Activated CD4-positive, alpha-beta memory T cell treated with anti-CD3 and anti-CD28 coated beads, Interleukin-2, amount 10 ng/mL, durations not matched to agents 7 days and 5 days (primary cell): ENCODE measurements around the gene SAMD15. TPM values are rescaled to one million over a fixed set of nuclear protein-coding genes. Genes with fewer than 3 reads are reported as not detected.

ENCODE experiments used
- CTCF ChIA-PET: fragments of 350-600 bp; sonication (Branson Sonifier 250); formaldehyde crosslinking; loops from one replicate; lab custom pipeline; 2021; ENCODE audit warnings: antibody characterized with exemption, inconsistent platforms; lab: Charles Lee
- POLR2A ChIA-PET: fragments of 350-600 bp; sonication (Branson Sonifier 250); formaldehyde crosslinking; loops from one replicate; lab custom pipeline; 2021; ENCODE audit warnings: antibody characterized with exemption; lab: Charles Lee
- DNase-seq: peaks from one replicate; pipeline ENCODE4 v3.0.0-alpha.2; 2020
- H3K27ac Mint-ChIP-seq: one replicate; pipeline ENCODE4 v1.8.0; 2021; ENCODE audit warnings: mild to moderate bottlenecking, mixed read lengths
- H3K27me3 Mint-ChIP-seq: one replicate; pipeline ENCODE4 v1.8.0; 2021; ENCODE audit warnings: mixed read lengths
- H3K36me3 Mint-ChIP-seq: one replicate; pipeline ENCODE4 v1.8.0; 2021; ENCODE audit warnings: low read depth, mixed read lengths
- H3K4me1 Mint-ChIP-seq: one replicate; pipeline ENCODE4 v1.8.0; 2021; ENCODE audit warnings: mixed read lengths
- H3K4me3 Mint-ChIP-seq: one replicate; pipeline ENCODE4 v1.8.0; 2021; ENCODE audit warnings: mild to moderate bottlenecking, mixed read lengths
- H3K9me3 Mint-ChIP-seq: one replicate; pipeline ENCODE4 v1.8.0; 2021; ENCODE audit warnings: mixed read lengths
- total RNA-seq, 2 experiments: library from RNA; stranded (reverse); gene quantifications; one replicate each; pipeline ENCODE4 v1.2.3, GENCODE V29; 2021

SAMD15 gene
- total RNA-seq, 2 experiments from 2014 or later, result 0.25 TPM; not detected in 1

DNA sequence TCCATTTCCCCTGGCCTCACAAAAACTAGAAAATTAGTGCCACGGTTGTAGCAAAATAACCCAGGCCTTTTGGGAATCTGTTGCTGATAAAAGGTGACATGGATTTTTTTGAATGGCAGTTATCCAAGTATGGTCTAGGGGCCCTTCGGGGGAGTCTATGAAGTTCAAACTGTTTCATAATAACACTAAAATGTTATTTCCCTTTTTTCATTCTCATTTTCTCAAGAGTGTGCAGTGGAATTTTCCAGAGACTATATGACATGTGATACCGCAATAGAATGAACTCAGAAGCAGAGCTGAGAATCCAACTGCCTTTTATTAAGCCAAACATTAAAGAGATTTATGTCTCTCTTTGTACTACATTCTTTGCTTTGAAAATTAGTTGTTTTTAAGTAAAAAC, 29.4 kb upstream of the SAMD15 start:
- POLR2A ChIA-PET, result no interaction called here
- no peaks in the 10 kb centered on the region for H3K27me3 Mint-ChIP-seq
- H3K4me3 Mint-ChIP-seq, result no peak overlapping the region
- H3K4me1 Mint-ChIP-seq, result no peaks in the 10 kb centered on the region
- CTCF ChIA-PET, result no interaction called here
- H3K36me3 Mint-ChIP-seq, result peaks cover 19% of the 10 kb centered on the region
- H3K9me3 Mint-ChIP-seq, result no peaks in the 10 kb centered on the region
- no peak for DNase-seq
- no peak overlapping the region for H3K27ac Mint-ChIP-seq

DNA sequence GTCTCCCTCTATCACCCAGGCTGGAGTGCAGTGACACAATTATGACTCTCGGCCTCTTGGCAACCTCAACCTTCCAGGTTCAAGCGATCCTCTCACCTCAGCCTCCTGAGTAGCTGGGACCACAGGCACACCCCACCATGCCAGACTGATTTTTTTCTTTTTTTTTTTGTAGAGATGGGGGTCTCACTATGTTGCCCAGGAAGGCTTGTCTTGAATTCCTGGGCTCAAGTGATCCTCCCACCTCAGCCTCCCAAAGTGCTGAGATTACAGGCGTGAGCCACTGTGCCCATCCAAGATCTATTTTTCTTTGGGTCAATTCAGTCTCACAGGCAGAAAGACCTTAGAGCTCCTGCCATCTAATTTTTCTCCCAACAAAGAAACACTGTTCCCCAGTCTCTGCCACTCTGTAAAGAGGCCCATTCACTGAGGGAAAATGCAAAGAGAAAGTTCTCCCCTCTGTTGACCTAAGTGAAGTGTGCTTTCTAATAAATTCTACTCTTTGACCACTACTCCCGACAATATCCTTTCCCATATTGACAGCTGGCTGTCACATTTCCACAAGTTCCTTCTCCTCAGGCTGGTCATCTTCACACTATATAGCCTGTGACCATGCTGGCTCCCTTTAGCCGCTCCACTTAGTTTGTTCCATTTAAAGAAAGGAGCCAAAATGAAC, 23.6 kb upstream of the SAMD15 start:
- Mint-ChIP-seq H3K27ac (no peak overlapping the region), H3K4me3 (no peak overlapping the region), H3K27me3 (no peaks in the 10 kb centered on the region), H3K9me3 (no peaks in the 10 kb centered on the region), H3K36me3 (peaks cover 13% of the 10 kb centered on the region), H3K4me1 (no peaks in the 10 kb centered on the region)
- ChIA-PET CTCF (interaction anchor here (0.8 kb wide), 1 partner anchor 23 kb away, joined by 3 read pairs; the partner anchor contains the start of genes SAMD15 and TMED8), POLR2A (no interaction called here)
- DNase-seq, result no peak

- DNase-seq, result no peak
- Mint-ChIP-seq H3K4me1 (peaks cover 5% of the 10 kb centered on the region), H3K27me3 (no peaks in the 10 kb centered on the region), H3K4me3 (no peak overlapping the region), H3K27ac (no peak overlapping the region), H3K9me3 (no peaks in the 10 kb centered on the region), H3K36me3 (no peaks in the 10 kb centered on the region)
- POLR2A ChIA-PET, result no interaction called here
- CTCF ChIA-PET, result no interaction called here
Observed at GRCh38 chr14:77355811-77356210, 21.4 kb upstream of the SAMD15 start.

- no peaks in the 10 kb centered on the region for H3K27me3 Mint-ChIP-seq
- no peak overlapping the region for H3K4me3 Mint-ChIP-seq
- no peak for DNase-seq
- H3K9me3 Mint-ChIP-seq, result no peaks in the 10 kb centered on the region
- ChIA-PET POLR2A (no interaction called here), CTCF (interaction anchor here (0.5 kb wide), 1 partner anchor 78 kb away, joined by 3 read pairs; no protein-coding TSS in a partner anchor)
- H3K27ac Mint-ChIP-seq, result no peak overlapping the region
- peaks cover 8% of the 10 kb centered on the region for H3K4me1 Mint-ChIP-seq
- no peaks in the 10 kb centered on the region for H3K36me3 Mint-ChIP-seq
Observed at GRCh38 chr14:77356899-77357298, 20.3 kb upstream of the SAMD15 start.

DNA sequence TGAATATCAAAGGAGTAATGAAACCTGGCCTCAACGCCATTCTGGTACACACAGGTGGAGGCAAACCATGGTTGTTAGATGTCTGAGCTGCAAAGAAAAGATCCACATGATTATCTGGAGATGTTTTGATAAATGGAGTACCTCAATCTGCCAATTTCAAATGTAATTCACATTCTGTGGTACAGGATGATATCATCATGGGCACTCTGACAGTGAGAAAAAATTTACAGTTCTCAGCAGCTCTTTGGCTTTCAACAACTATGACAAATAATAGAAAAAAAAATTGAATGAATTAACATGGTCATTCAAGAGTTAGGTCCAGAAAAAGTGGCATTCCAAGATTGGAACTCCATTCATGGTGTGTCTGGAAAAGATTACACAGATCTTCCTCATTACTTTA, 17.6 kb upstream of the SAMD15 start:
- Mint-ChIP-seq H3K27me3 (no peaks in the 10 kb centered on the region), H3K9me3 (no peaks in the 10 kb centered on the region), H3K27ac (no peak overlapping the region), H3K36me3 (peaks cover 3% of the 10 kb centered on the region), H3K4me1 (peaks cover 11% of the 10 kb centered on the region), H3K4me3 (no peak overlapping the region)
- CTCF ChIA-PET, result interaction anchor here (0.8 kb wide), 1 partner anchor 44 kb away, joined by 3 read pairs; no protein-coding TSS in a partner anchor
- DNase-seq, result no peak
- POLR2A ChIA-PET, result no interaction called here

- Mint-ChIP-seq H3K27me3 (no peaks in the 10 kb centered on the region), H3K4me1 (peaks cover 16% of the 10 kb centered on the region), H3K4me3 (no peak overlapping the region), H3K36me3 (peaks cover 3% of the 10 kb centered on the region), H3K9me3 (no peaks in the 10 kb centered on the region), H3K27ac (no peak overlapping the region)
- ChIA-PET CTCF (no interaction called here), POLR2A (interaction anchor here (1.6 kb wide), 1 partner anchor 13 kb away, joined by 5 read pairs; the partner anchor contains the start of genes SAMD15 and TMED8)
- no peak for DNase-seq
Observed at GRCh38 chr14:77364146-77364545, 13.0 kb upstream of the SAMD15 start.

DNA sequence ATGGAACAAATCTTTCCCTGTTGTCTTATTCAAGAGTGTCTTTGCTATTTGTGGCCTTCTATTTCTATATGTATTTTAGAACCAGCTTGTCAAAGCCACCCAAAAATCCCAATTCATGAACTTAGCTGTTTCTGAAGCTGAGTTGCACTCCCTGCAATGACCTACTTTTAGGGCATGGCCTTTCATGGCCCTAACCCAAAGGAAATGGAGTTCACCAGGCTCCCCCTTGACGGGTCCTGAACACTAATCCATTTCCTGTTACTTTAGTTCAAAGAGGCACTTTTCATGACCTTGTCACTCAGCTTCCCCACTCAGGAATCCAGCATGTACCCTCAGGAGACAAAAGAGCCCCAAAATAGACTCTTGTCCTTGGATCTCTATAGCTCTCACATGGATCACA, 7.9 kb upstream of the SAMD15 start:
- DNase-seq, result peak; percentile 29
- peak overlapping the region; percentile 54 for H3K27ac Mint-ChIP-seq
- CTCF ChIA-PET, result no interaction called here
- H3K36me3 Mint-ChIP-seq, result peaks cover 16% of the 10 kb centered on the region
- H3K4me1 Mint-ChIP-seq, result peaks cover 38% of the 10 kb centered on the region
- H3K27me3 Mint-ChIP-seq, result no peaks in the 10 kb centered on the region
- no peak overlapping the region for H3K4me3 Mint-ChIP-seq
- POLR2A ChIA-PET, result interaction anchor here (0.8 kb wide), 1 partner anchor 48 kb away, joined by 5 read pairs; the partner anchor contains the start of genes GSTZ1 and POMT2
- no peaks in the 10 kb centered on the region for H3K9me3 Mint-ChIP-seq

DNA sequence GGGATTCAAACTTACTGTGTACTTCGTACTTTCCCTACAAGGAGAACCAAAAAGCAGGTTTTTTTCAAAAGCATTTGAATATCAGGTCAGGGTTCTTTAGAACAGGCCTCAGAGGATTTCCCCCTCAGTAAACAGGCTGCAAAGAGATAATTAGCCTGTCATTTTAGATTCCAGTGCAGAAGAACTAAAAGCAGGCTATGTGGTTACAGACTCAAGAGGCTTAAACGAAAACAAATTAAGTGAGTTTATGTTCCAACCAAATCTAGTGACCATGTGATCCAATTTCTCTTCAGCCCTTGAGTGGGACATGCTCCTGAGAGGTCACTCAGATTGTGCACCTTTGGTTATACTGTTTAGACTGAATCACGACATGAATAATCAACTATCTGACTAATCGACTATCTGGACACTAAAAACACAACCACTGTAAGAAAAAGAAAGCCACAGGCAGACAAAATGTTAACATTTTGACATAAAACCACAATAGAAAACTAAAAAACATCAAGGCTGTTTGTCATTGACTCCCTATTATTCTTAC, 4.8 kb upstream of the SAMD15 start:
- Mint-ChIP-seq H3K27me3 (no peaks in the 10 kb centered on the region), H3K9me3 (no peaks in the 10 kb centered on the region), H3K4me3 (peak overlapping the region; percentile 2), H3K4me1 (peaks cover 57% of the 10 kb centered on the region), H3K36me3 (peaks cover 29% of the 10 kb centered on the region), H3K27ac (peak overlapping the region; percentile 55)
- CTCF ChIA-PET, result no interaction called here
- DNase-seq, result no peak
- POLR2A ChIA-PET, result no interaction called here

DNA sequence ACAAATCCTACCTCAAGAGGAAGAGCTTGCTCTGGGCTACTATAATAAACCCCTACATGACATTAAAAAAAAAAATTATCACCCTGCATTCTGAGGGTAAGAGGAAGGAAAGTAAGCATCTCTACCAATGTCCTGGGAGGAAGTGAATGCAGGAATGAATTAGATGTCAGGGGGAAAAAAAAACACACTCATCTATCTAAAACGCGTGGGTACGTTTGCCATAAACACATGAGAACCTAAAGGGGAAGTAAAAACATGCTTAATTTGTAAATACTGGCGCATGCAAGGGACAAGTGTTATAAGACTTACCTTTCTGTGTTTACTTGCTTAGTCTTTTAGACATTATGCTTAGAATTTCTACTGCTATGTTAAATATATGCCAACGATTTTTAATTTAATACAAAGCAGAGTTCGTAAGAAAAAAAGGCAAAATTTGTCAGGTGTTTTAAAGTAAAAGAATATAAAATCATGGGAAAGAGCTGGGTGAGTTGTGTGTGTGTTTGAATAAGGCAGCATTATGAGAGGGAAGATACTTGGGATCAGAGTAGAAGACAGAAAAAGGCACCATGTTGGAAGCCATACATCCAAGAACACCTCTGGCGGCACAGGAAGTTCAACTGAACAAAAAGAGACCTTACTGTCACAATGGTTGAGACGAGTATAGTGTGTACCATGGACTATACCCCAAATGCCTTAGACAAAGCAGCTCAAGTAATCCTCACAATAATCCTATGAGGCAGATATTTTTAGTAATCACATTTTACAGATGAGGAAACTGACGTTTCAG, 1.8 kb upstream of the SAMD15 start:
- Mint-ChIP-seq H3K4me1 (peaks cover 44% of the 10 kb centered on the region), H3K27me3 (no peaks in the 10 kb centered on the region), H3K27ac (peak overlapping the region; percentile 38), H3K4me3 (peak overlapping the region; percentile 87), H3K9me3 (no peaks in the 10 kb centered on the region), H3K36me3 (peaks cover 29% of the 10 kb centered on the region)
- ChIA-PET CTCF (interaction anchor here (1.4 to 2.9 kb wide), 2 partner anchors 54 to 224 kb away, joined by 3 to 17 read pairs; partner anchors contain the start of genes GSTZ1 and POMT2), POLR2A (interaction anchor here (3.2 to 4.3 kb wide), 2 partner anchors 54 to 83 kb away, joined by 26 to 39 read pairs; partner anchors contain the start of genes AHSA1, GSTZ1, POMT2 and VIPAS39)
- DNase-seq, result no peak

- CTCF ChIA-PET, result interaction anchor here (0.5 to 2.9 kb wide), 12 partner anchors 23 to 252 kb away, joined by 3 to 17 read pairs (median 4); partner anchors contain the start of genes AHSA1, GSTZ1, POMT2 and VIPAS39
- DNase-seq, result peak; percentile 47
- Mint-ChIP-seq H3K4me3 (peak overlapping the region; percentile 87), H3K27me3 (no peaks in the 10 kb centered on the region), H3K36me3 (peaks cover 29% of the 10 kb centered on the region), H3K9me3 (no peaks in the 10 kb centered on the region), H3K4me1 (peaks cover 44% of the 10 kb centered on the region), H3K27ac (peak overlapping the region; percentile 77)
- POLR2A ChIA-PET, result interaction anchor here (1.0 to 4.3 kb wide), 8 partner anchors 8 to 256 kb away, joined by 3 to 39 read pairs (median 5); partner anchors contain the start of genes AHSA1, GSTZ1, POMT2 and VIPAS39
Observed at GRCh38 chr14:77375973-77376770, 1.0 kb upstream of the SAMD15 start.

GRCh38 chr14:77377502-77377844, 294 bp downstream of the SAMD15 start:
- Mint-ChIP-seq H3K9me3 (no peaks in the 10 kb centered on the region), H3K27me3 (no peaks in the 10 kb centered on the region), H3K27ac (no peak overlapping the region), H3K36me3 (peaks cover 28% of the 10 kb centered on the region), H3K4me1 (peaks cover 36% of the 10 kb centered on the region), H3K4me3 (no peak overlapping the region)
- no peak for DNase-seq
- ChIA-PET CTCF (interaction anchor here (1.0 to 2.9 kb wide), 8 partner anchors 24 to 253 kb away, joined by 3 to 17 read pairs (median 6); partner anchors contain the start of genes AHSA1, GSTZ1, POMT2 and VIPAS39), POLR2A (interaction anchor here (0.7 to 4.3 kb wide), 11 partner anchors 10 to 257 kb away, joined by 3 to 39 read pairs (median 5); partner anchors contain the start of genes AHSA1, GSTZ1, POMT2 and VIPAS39)

- H3K27me3 Mint-ChIP-seq, result no peaks in the 10 kb centered on the region
- peaks cover 19% of the 10 kb centered on the region for H3K36me3 Mint-ChIP-seq
- H3K27ac Mint-ChIP-seq, result no peak overlapping the region
- H3K4me1 Mint-ChIP-seq, result peaks cover 25% of the 10 kb centered on the region
- POLR2A ChIA-PET, result no interaction called here
- H3K4me3 Mint-ChIP-seq, result no peak overlapping the region
- no peaks in the 10 kb centered on the region for H3K9me3 Mint-ChIP-seq
- CTCF ChIA-PET, result no interaction called here
- no peak for DNase-seq
Observed at GRCh38 chr14:77378701-77379100, 1.5 kb downstream of the SAMD15 start.
